Erythroblast (primary cell): ENCODE measurements around the gene CDK14.

ENCODE experiments used
- DNase-seq, 2 experiments: peaks; one replicate each; lab custom pipeline; 2025; lab: John Stamatoyannopoulos, UW
- GATA1 ChIP-seq: IDR thresholded peaks from 2 replicates; pipeline ENCODE4 v1.6.1; 2011; ENCODE audit warnings: low read depth, mild to moderate bottlenecking, control low read depth, low read length, moderate library complexity
- POLR2A ChIP-seq: IDR thresholded peaks from 2 replicates; pipeline ENCODE4 v1.6.1; 2011; ENCODE audit warnings: mild to moderate bottlenecking, low read length

Gene CDK14

GRCh38 chr7:91067242-91067641, 471.1 kb downstream of the CDK14 start:
- no peak for DNase-seq
- TF ChIP-seq GATA1 (no peak), POLR2A (no peak)

GRCh38 chr7:91068136-91068795, 472.1 kb downstream of the CDK14 start:
- DNase-seq: no peak
- no peak for TF ChIP-seq GATA1
- no peak for TF ChIP-seq POLR2A

- TF ChIP-seq GATA1 (no peak), POLR2A (no peak)
Measured at GRCh38 chr7:91069146-91069545, 473.0 kb downstream of the CDK14 start.

GRCh38 chr7:91079487-91079886, 483.4 kb downstream of the CDK14 start:
- no peak for DNase-seq
- TF ChIP-seq POLR2A: no peak
- TF ChIP-seq GATA1: no peak

More at GRCh38 chr7:91069146-91069545, 473.0 kb downstream of the CDK14 start:
- no peak for DNase-seq

- TF ChIP-seq POLR2A: no peak
- TF ChIP-seq GATA1: no peak
- DNase-seq: no peak
Measured at GRCh38 chr7:91080351-91080750, 484.2 kb downstream of the CDK14 start.

GRCh38 chr7:91082038-91082437, 485.9 kb downstream of the CDK14 start:
- no peak for DNase-seq
- TF ChIP-seq POLR2A: no peak
- TF ChIP-seq GATA1: no peak

GRCh38 chr7:91082852-91083495, 486.9 kb downstream of the CDK14 start:
- TF ChIP-seq POLR2A (no peak), GATA1 (no peak)

GRCh38 chr7:91083855-91084644, 487.9 kb downstream of the CDK14 start:
- TF ChIP-seq POLR2A (no peak), GATA1 (no peak)
- DNase-seq: no peak

More at GRCh38 chr7:91082852-91083495, 486.9 kb downstream of the CDK14 start:
- DNase-seq: peak in 1 of 2 experiments; percentile 8

GRCh38 chr7:91085175-91085574, 489.1 kb downstream of the CDK14 start:
- TF ChIP-seq POLR2A (no peak), GATA1 (no peak)
- DNase-seq: no peak

GRCh38 chr7:91086200-91086599, 490.1 kb downstream of the CDK14 start:
- TF ChIP-seq GATA1 (no peak), POLR2A (no peak)
- DNase-seq: no peak

GRCh38 chr7:91088156-91088555, 492.0 kb downstream of the CDK14 start:
- TF ChIP-seq POLR2A (no peak), GATA1 (no peak)
- no peak for DNase-seq

GRCh38 chr7:91088691-91089090, 492.6 kb downstream of the CDK14 start:
- no peak for DNase-seq
- TF ChIP-seq GATA1 (no peak), POLR2A (no peak)

GRCh38 chr7:91089382-91089963, 493.4 kb downstream of the CDK14 start:
- TF ChIP-seq POLR2A: no peak
- no peak for TF ChIP-seq GATA1
- peak; percentile 25 to 46 for DNase-seq

- TF ChIP-seq POLR2A (no peak), GATA1 (no peak)
- no peak for DNase-seq
Measured at GRCh38 chr7:91090684-91091083, 494.6 kb downstream of the CDK14 start.
